IMR-90 (cell line): ENCODE measurements around the gene RFT1. TPM values are rescaled to one million over a fixed set of nuclear protein-coding genes. Genes with fewer than 3 reads are reported as not detected.

ENCODE experiments used
- ATAC-seq: fragments of 200-7000 bp; cut with Tn5 transposase; 2 replicates; pipeline ENCODE4 v1.9.1; 2020; ENCODE audit warnings: low read depth, mild to moderate bottlenecking, moderate library complexity
- BruUV-seq: library from RNA; stranded (reverse); fragments of 400-500 nt; replicated peaks from 2 replicates; lab custom pipeline; 2021; lab: Mats Ljungman, UMichigan
- CTCF ChIA-PET: fragments of 300-600 bp; formaldehyde crosslinking; extraction: SDS; loops from one replicate; lab custom pipeline; 2021; ENCODE audit warnings: antibody characterized with exemption; lab: Yijun Ruan, JAX
- POLR2A ChIA-PET: fragments of 300-600 bp; sonication (Branson Sonifier 250); formaldehyde crosslinking; loops from one replicate; lab custom pipeline; 2022; ENCODE audit warnings: antibody characterized with exemption; ENCODE audit not compliant: unreplicated experiment; lab: Charles Lee
- DNase-seq: peaks from one replicate; pipeline ENCODE4 v3.0.0; 2013
- H2AFZ ChIP-seq: replicated peaks from 2 replicates; pipeline ENCODE3; 2013; ENCODE audit warnings: low read length, mild to moderate bottlenecking; ENCODE audit not compliant: poor library complexity
- H2AK5ac ChIP-seq: 2 replicates; pipeline ENCODE4 v1.6.1; 2013; ENCODE audit warnings: low read depth, low read length, inconsistent platforms
- H2AK9ac ChIP-seq: replicated peaks from 2 replicates; pipeline ENCODE3; 2013; ENCODE audit warnings: mild to moderate bottlenecking, low read depth, low read length, moderate library complexity; ENCODE audit not compliant: poor library complexity
- H2BK120ac ChIP-seq: 2 replicates; pipeline ENCODE4 v1.6.1; 2013; ENCODE audit warnings: low read depth, low read length, inconsistent platforms
- H2BK15ac ChIP-seq: 3 replicates; pipeline ENCODE4 v1.6.1; 2013; ENCODE audit warnings: low read depth, low read length, inconsistent platforms
- H2BK20ac ChIP-seq: 2 replicates; pipeline ENCODE4 v1.6.1; 2013; ENCODE audit warnings: low read depth, mild to moderate bottlenecking, inconsistent platforms, low read length, moderate library complexity
- H2BK5ac ChIP-seq: 2 replicates; pipeline ENCODE4 v1.6.1; 2013; ENCODE audit warnings: mild to moderate bottlenecking, low read depth, low read length, inconsistent platforms; ENCODE audit not compliant: poor library complexity, severe bottlenecking
- H3K14ac ChIP-seq: replicated peaks from 2 replicates; pipeline ENCODE4 v1.6.1; 2013; ENCODE audit warnings: low read depth, low read length, inconsistent platforms
- H3K18ac ChIP-seq: 2 replicates; pipeline ENCODE4 v1.6.1; 2013; ENCODE audit warnings: low read depth, low read length, control low read depth
- H3K23ac ChIP-seq: 2 replicates; pipeline ENCODE4 v1.6.1; 2013; ENCODE audit warnings: low read depth, low read length, inconsistent platforms
- H3K27ac ChIP-seq: 2 replicates; pipeline ENCODE4 v1.5.1; 2013; ENCODE audit warnings: mild to moderate bottlenecking, control low read depth, low read length; ENCODE audit not compliant: insufficient read depth
- H3K27me3 ChIP-seq: 2 replicates; pipeline ENCODE4 v1.6.1; 2013; ENCODE audit warnings: low read length; ENCODE audit not compliant: control insufficient read depth, insufficient read depth
- H3K36me3 ChIP-seq: 2 replicates; pipeline ENCODE4 v1.6.1; 2013; ENCODE audit warnings: low read length, mixed read lengths; ENCODE audit not compliant: control insufficient read depth, insufficient read depth
- H3K4ac ChIP-seq: 2 replicates; pipeline ENCODE4 v1.6.1; 2013; ENCODE audit warnings: low read depth, low read length, inconsistent platforms
- H3K4me1 ChIP-seq: 2 replicates; pipeline ENCODE4 v1.6.1; 2013; ENCODE audit warnings: low read length, mixed read lengths; ENCODE audit not compliant: control insufficient read depth, insufficient read depth
- H3K4me2 ChIP-seq: 2 replicates; pipeline ENCODE4 v1.6.1; 2013; ENCODE audit warnings: low read depth, mild to moderate bottlenecking, control low read depth, low read length, moderate library complexity
- H3K4me3 ChIP-seq: 2 replicates; pipeline ENCODE4 v1.5.1; 2013; ENCODE audit warnings: low read depth, mild to moderate bottlenecking, control low read depth, low read length, moderate library complexity; ENCODE audit not compliant: insufficient read depth
- H3K56ac ChIP-seq: 2 replicates; pipeline ENCODE4 v1.6.1; 2013; ENCODE audit warnings: low read length, inconsistent platforms; ENCODE audit not compliant: insufficient read depth; ENCODE audit errors: extremely low read depth
- H3K79me1 ChIP-seq, 2 experiments: 2 replicates each; pipeline ENCODE4 v1.6.1; 2013; ENCODE audit warnings: low read length in 2 of 2, inconsistent platforms in 1 of 2, low read depth in 1 of 2
- H3K9ac ChIP-seq: 2 replicates; pipeline ENCODE4 v1.6.1; 2013; ENCODE audit warnings: low read depth, low read length, control low read depth
- H3K9me1 ChIP-seq: 2 replicates; pipeline ENCODE4 v1.6.1; 2013; ENCODE audit warnings: low read length, inconsistent platforms; ENCODE audit not compliant: insufficient read depth
- H3K9me3 ChIP-seq: 2 replicates; pipeline ENCODE4 v1.6.1; 2013; ENCODE audit warnings: low read length; ENCODE audit not compliant: control insufficient read depth, insufficient read depth
- H4K20me1 ChIP-seq: 2 replicates; pipeline ENCODE4 v1.6.1; 2013; ENCODE audit warnings: low read length, inconsistent platforms; ENCODE audit not compliant: insufficient read depth
- H4K5ac ChIP-seq: 2 replicates; pipeline ENCODE4 v1.6.1; 2013; ENCODE audit warnings: mild to moderate bottlenecking, low read depth, low read length, control low read depth
- H4K8ac ChIP-seq, 2 experiments: 2 replicates each; pipeline ENCODE4 v1.6.1; 2013; ENCODE audit warnings: low read depth in 2 of 2, low read length in 2 of 2, control low read depth in 1 of 2, inconsistent platforms in 1 of 2
- H4K91ac ChIP-seq: 2 replicates; pipeline ENCODE4 v1.6.1; 2013; ENCODE audit warnings: low read depth, low read length, inconsistent platforms; ENCODE audit not compliant: insufficient read depth
- BHLHE40 ChIP-seq: fragments of 150-350 bp; IDR thresholded peaks from 2 replicates; pipeline ENCODE4 v1.6.1; 2016; ENCODE audit warnings: mild to moderate bottlenecking, low read depth, low read length
- CEBPB ChIP-seq: IDR thresholded peaks from 2 replicates; pipeline ENCODE4 v1.6.1; 2012; ENCODE audit warnings: low read depth, low read length, improper control_type of control experiment
- CHD1 ChIP-seq: IDR thresholded peaks from 2 replicates; pipeline ENCODE4 v1.6.1; 2012; ENCODE audit warnings: low read depth, low read length, improper control_type of control experiment
- FOS ChIP-seq: fragments of 150-350 bp; IDR thresholded peaks from 2 replicates; pipeline ENCODE4 v1.6.1; 2016; ENCODE audit warnings: low read depth, low read length
- MAFK ChIP-seq: IDR thresholded peaks from 2 replicates; pipeline ENCODE4 v1.6.1; 2012; ENCODE audit warnings: low read depth, low read length, improper control_type of control experiment
- MXI1 ChIP-seq: IDR thresholded peaks from 2 replicates; pipeline ENCODE4 v1.6.1; 2012; ENCODE audit warnings: low read depth, mild to moderate bottlenecking, low read length, moderate library complexity, borderline replicate concordance
- POLR2A ChIP-seq: IDR thresholded peaks from 2 replicates; pipeline ENCODE4 v1.6.1; 2012; ENCODE audit warnings: mild to moderate bottlenecking, low read depth, low read length
- RAD21 ChIP-seq: IDR thresholded peaks from 2 replicates; pipeline ENCODE4 v1.6.1; 2012; ENCODE audit warnings: low read length, improper control_type of control experiment
- RCOR1 ChIP-seq: IDR thresholded peaks from 2 replicates; pipeline ENCODE4 v1.6.1; 2012; ENCODE audit warnings: mild to moderate bottlenecking, low read length, improper control_type of control experiment; ENCODE audit not compliant: insufficient replicate concordance
- RFX5 ChIP-seq: IDR thresholded peaks from 2 replicates; pipeline ENCODE4 v1.8.0; 2012; ENCODE audit warnings: low read depth, mild to moderate bottlenecking, low read length, moderate library complexity
- WGBS, 2 experiments: methylation state at CpG; one replicate each; pipeline versions ENCODE4 v1.1.5 to v1.1.7; 2013; ENCODE audit warnings: missing lambda C conversion rate in 2 of 2; ENCODE audit not compliant: insufficient read length in 1 of 2; ENCODE audit errors: extremely low coverage in 2 of 2; 5-methylcytosine and 5-hydroxymethylcytosine counted together
- dilution Hi-C: fragments of 300-500 bp; cut with HindIII; formaldehyde crosslinking; loops from one replicate; pipeline ENCODE4 v1.14.3; 2018; ENCODE audit warnings: low sequenced_read_pairs; ENCODE audit not compliant: unreplicated experiment
- in situ Hi-C: fragments of 300-500 bp; cut with MboI; formaldehyde crosslinking; loops from 3 replicates; pipeline ENCODE4 v1.14.3; 2019; ENCODE audit warnings: low sequenced_read_pairs, inconsistent platforms, mixed read lengths
- intact Hi-C: fragments of 100-400 bp; cut with micrococcal nuclease; formaldehyde crosslinking; loops from 2 replicates; pipeline ENCODE4 v1.10.0; 2022
- polyA plus RNA-seq, 3 experiments: library from polyadenylated mRNA; depleted of rRNA; stranded (reverse); fragments of >200 nt; gene quantifications; 2 replicates each; pipeline ENCODE4 v1.2.3, GENCODE V29; 2012; ENCODE audit warnings: low replicate concordance in 1 of 3
- total RNA-seq: library from RNA; depleted of rRNA; stranded (reverse); fragments of >200 nt; gene quantifications from 2 replicates; pipeline ENCODE4 v1.2.3, GENCODE V29; 2012
- TF ChIP-seq, protein P1 (sequence below): fragments of 150-350 bp; IDR thresholded peaks from 2 replicates; pipeline ENCODE4 v1.6.1; 2017; ENCODE audit warnings: mild to moderate bottlenecking, antibody characterized with exemption, low read length, low read depth

Gene RFT1
- total and polyA plus RNA-seq, 2 of the 4 experiments (the other 2 are of a cell fraction): 14.5 to 23.5 TPM

DNA sequence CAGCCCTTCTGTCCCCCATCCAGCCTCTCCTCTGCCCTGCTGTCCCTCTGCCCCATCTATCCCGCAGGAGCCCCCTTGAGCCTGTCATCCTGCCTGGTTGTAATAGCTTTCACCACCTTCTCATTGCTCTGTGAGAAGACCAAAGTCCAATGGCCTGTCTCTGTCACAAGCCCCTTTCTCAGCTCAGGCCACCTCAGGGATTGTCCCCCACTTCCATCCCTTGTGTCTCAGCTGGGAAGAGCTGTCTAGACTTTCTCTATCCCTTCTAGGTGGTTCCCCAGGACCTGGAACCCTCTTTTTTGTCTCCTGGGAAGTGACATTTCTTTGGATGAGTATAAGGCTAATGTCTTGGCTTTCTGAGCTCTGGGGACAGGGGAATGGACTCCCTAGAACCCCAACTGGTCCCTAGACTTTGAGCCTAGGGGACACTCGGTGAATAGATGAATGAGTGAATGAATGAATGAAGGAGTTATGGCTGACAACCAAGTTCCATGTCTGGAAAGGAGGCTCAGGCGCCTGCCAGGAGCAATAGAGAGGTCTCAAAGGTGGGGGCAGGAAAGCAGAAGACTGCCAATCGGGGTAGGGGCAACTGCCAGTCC lies 29.9 kb upstream of the RFT1 start (continued):
- no peak for TF ChIP-seq BHLHE40

DNA sequence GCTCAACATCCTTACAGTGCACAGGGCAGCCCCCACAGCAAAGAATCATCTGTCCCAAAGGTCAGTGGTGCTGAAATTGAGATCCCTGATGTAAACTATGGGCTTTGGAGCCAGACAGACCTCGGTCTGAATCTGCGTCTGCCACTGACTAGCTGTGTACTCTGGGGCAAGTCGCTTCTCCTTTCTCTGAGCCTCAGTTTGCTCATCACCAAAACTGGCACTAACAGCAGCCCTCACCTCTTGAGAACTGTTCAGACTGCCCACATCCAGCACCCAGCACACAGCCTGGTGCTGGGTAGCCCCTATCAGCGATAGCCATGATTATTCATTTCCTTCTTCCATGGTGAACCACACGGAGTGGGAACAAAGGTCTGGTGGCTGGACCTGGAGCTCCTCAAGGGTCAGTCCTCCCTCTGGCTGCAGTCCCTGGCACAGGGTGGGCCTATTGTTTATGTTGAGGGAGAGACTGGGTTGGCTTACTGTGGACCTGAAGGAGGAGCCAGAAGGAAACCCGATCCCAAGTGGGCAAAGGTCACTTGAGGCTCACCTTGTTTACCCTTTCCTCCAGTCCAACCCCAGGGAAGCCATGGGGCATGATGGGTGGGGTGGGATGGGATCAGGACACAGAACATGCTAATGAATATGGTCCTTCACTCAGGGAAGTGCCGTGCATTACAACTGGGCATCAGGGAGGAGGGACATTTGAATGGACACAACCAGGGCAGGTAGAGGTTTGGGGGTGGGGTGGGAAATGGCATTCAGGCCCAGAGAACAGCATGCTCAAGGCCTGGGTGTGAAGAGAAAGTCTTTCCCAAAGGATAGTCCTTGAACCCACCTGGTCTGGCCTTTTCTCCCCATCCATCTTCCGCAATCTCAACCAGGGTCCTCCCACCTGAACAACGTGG lies 29.2 kb upstream of the RFT1 start:
- Histone ChIP-seq H3K23ac (no peak overlapping the region), H4K91ac (no peak overlapping the region), H3K4me1 (peaks cover 21% of the 10 kb centered on the region; the same call in 1 of the 2 replicates), H2BK15ac (no peak overlapping the region), H3K9me3 (no peaks in the 10 kb centered on the region), H3K9me1 (peaks cover 8% of the 10 kb centered on the region), H3K14ac (no peak overlapping the region), H4K20me1 (0 out of 2 replicates have a peak, but pooled peaks cover 9% of the 10 kb centered on the region), H2BK120ac (no peak overlapping the region), H3K9ac (no peak overlapping the region), H4K8ac (no peak overlapping the region), H4K5ac (no peak overlapping the region), H3K4ac (no peak overlapping the region), H3K36me3 (no peaks in the 10 kb centered on the region), H2AK5ac (no peak overlapping the region), H3K79me1 (peaks cover 10 to 26% of the 10 kb centered on the region in 2 experiments; a peak in 3 of 4 replicates), H3K4me3 (no peak overlapping the region), H3K27me3 (peaks cover 30% of the 10 kb centered on the region), H3K18ac (no peak overlapping the region), H3K27ac (no peak overlapping the region), H3K56ac (no peak overlapping the region), H2BK5ac (no peak overlapping the region), H2AFZ (no peak overlapping the region), H3K4me2 (no peak overlapping the region), H2BK20ac (no peak overlapping the region), H2AK9ac (peak overlapping the region; percentile 48)
- POLR2A ChIA-PET: no interaction called here
- DNase-seq (no peak), ATAC-seq (no peak)
- no TSS peak for BruUV-seq
- in situ Hi-C loops: no loop called here
- intact Hi-C loops: loop anchor here (2.0 kb wide), 1 partner anchor 37 kb away; no protein-coding TSS in a partner anchor
- TF ChIP-seq RCOR1: no peak
- TF ChIP-seq CHD1: no peak
- TF ChIP-seq MAFK: no peak
- TF ChIP-seq RFX5: no peak
- TF ChIP-seq FOS: no peak
- TF ChIP-seq, protein P1, sequence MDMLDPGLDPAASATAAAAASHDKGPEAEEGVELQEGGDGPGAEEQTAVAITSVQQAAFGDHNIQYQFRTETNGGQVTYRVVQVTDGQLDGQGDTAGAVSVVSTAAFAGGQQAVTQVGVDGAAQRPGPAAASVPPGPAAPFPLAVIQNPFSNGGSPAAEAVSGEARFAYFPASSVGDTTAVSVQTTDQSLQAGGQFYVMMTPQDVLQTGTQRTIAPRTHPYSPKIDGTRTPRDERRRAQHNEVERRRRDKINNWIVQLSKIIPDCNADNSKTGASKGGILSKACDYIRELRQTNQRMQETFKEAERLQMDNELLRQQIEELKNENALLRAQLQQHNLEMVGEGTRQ: no peak
- TF ChIP-seq RAD21: no peak
- TF ChIP-seq CEBPB: no peak
- no peak for TF ChIP-seq POLR2A
- TF ChIP-seq MXI1: no peak
- CTCF ChIA-PET: no interaction called here
- dilution Hi-C loops: no loop called here
- 50% methylated on average over 1 of the region's 9 CpGs; no CpG with 5 or more reads in 1 of the 2 experiments for WGBS, 2 experiments
